ENCODE measurements around the gene LY6G6F. TPM values are rescaled to one million over a fixed set of nuclear protein-coding genes. Genes with fewer than 3 reads are reported as not detected.

LY6G6F gene
- total and polyA plus RNA-seq, 2 donors (not counting 1 experiment from before 2014, with no cell fraction given): not detected

DNA sequence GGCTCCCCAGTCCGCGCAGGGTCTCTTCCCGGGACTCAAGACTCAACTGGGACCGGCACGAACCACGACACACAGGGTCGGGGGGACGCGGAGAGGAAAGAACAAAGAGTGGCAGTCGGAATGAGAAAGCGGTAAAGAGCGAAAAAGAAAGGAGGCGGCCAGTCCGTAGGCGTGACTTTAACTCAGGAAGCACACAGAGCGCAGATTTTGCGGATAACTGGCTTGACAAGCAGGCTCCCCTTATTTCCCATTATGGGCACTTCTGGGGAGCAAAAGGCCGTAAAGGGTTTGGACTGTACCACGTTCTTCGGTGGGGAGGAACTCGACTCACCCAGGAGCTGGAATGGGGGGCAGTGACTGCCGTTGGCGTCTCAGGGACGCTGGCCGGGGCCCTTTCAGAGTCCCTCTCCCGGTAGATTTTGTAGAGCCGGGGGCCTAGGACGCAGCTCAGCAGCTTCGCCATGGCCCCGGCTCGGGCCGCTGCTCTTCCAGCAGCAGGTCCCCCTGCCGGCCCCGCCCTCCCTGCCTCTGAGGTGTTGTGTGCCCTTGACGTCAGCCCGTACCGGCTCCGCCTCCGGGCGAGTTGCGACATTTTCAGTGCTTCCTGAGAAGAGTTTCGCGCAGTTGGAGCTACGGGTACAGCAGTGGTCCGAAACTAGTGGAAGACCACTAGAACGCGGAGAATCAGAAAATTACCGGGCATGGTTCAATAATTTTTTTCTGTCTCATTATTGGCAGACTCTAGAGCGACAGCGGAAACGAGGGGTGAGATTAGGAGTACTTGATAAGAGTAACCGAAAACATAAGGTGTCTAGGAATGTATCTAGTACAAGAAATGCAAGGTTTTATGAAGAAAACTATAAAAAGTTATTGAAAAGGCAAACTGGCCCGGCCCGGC, 3.6 kb upstream of the LY6G6F start, which contains the start of gene ABHD16A:
TSS of gene ABHD16A (minus strand) at position 506 of the 898 bp plus-strand sequence. CDS start at position 463, 43 bp downstream.
- intact Hi-C loops (cut with micrococcal nuclease): loop anchor here (1.0 to 5.0 kb wide), 5 partner anchors 22 to 159 kb away; partner anchors contain the start of genes CSNK2B, DDAH2, LY6G5B and LY6G5C
- H3K79me2 ChIP-seq (ENCODE audit: control insufficient read depth, insufficient read depth, low read length): peaks cover 42% of the 10 kb centered on the region
- H3K27ac Mint-ChIP-seq: peak within 1 kb of the TSS; percentile 91
- H3K27ac ChIP-seq (ENCODE audit: low read length in 2 of 2): peak within 1 kb of the TSS; percentile 87 to 93
- ATAC-seq (ENCODE audit: low read depth) (peak; percentile 95), DNase-seq (peak; percentile 99)
- peak within 1 kb of the TSS; percentile 98 for H3K4me3 Mint-ChIP-seq
- POLR2A ChIA-PET: interaction anchor here (0.6 to 1.9 kb wide), 10 partner anchors 22 to 160 kb away, joined by 3 to 16 read pairs (median 6); partner anchors contain the start of genes BAG6, CLIC1, DDAH2 and HSPA1B
- TF ChIP-seq EZH2 (IDR thresholded peaks at IDR 0.05; ENCODE audit: borderline replicate concordance, insufficient read depth, low read depth, low read length, poor library complexity, severe bottlenecking): no peak
- TF ChIP-seq, protein P1, sequence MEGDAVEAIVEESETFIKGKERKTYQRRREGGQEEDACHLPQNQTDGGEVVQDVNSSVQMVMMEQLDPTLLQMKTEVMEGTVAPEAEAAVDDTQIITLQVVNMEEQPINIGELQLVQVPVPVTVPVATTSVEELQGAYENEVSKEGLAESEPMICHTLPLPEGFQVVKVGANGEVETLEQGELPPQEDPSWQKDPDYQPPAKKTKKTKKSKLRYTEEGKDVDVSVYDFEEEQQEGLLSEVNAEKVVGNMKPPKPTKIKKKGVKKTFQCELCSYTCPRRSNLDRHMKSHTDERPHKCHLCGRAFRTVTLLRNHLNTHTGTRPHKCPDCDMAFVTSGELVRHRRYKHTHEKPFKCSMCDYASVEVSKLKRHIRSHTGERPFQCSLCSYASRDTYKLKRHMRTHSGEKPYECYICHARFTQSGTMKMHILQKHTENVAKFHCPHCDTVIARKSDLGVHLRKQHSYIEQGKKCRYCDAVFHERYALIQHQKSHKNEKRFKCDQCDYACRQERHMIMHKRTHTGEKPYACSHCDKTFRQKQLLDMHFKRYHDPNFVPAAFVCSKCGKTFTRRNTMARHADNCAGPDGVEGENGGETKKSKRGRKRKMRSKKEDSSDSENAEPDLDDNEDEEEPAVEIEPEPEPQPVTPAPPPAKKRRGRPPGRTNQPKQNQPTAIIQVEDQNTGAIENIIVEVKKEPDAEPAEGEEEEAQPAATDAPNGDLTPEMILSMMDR (IDR thresholded peaks at IDR 0.05): no peak
- H3K9me3 ChIP-seq (ENCODE audit: control extremely low read depth in 1 of 3, control insufficient read depth in 2 of 3, insufficient read depth in 1 of 3, low read length in 2 of 3): no peaks in the 10 kb centered on the region
- no peaks in the 10 kb centered on the region for H3K9me3 Mint-ChIP-seq (ENCODE audit: insufficient read depth)
- H3K4me3 ChIP-seq (ENCODE audit: control extremely low read depth in 1 of 5, extremely low read depth in 1 of 5, insufficient read depth in 1 of 5, low read depth in 2 of 5, low read length in 4 of 5): peak within 1 kb of the TSS; percentile 65 to 98 (median 96)
- H4K20me1 ChIP-seq (ENCODE audit: control insufficient read depth, insufficient read depth, low read length, poor library complexity, severe bottlenecking): no peaks in the 10 kb centered on the region
- H3K27me3 ChIP-seq (replicated peaks in 1 of 4; ENCODE audit: control extremely low read depth in 1 of 4, control insufficient read depth in 3 of 4, insufficient read depth in 4 of 4, low read length in 3 of 4): no peaks in the 10 kb centered on the region
- H3K4me1 Mint-ChIP-seq: peaks cover 31% of the 10 kb centered on the region
- peak within 1 kb of the TSS; percentile 97 for H3K9ac ChIP-seq (ENCODE audit: low read length)
- 1% methylated on average over 50 of the region's 54 CpGs for WGBS (ENCODE audit: insufficient coverage)
- H3K4me1 ChIP-seq (ENCODE audit: control insufficient read depth in 2 of 2, insufficient read depth in 2 of 2, low read length in 2 of 2): peaks cover 20 to 28% of the 10 kb centered on the region in 2 donors
- H3K36me3 ChIP-seq (replicated peaks in 1 of 2; ENCODE audit: control extremely low read depth in 1 of 2, control insufficient read depth in 1 of 2, extremely low read depth in 1 of 2, insufficient read depth in 2 of 2, low read length in 1 of 2): peaks cover 0 to 27% of the 10 kb centered on the region in 2 experiments
- CTCF ChIA-PET: interaction anchor here (0.8 to 2.3 kb wide), 12 partner anchors 9 to 130 kb away, joined by 3 to 11 read pairs (median 4); partner anchors contain the start of genes DDAH2, LSM2 and LY6G5C
- H3K4me2 ChIP-seq (replicated peaks; ENCODE audit: low read depth, low read length, poor library complexity, severe bottlenecking): peak within 1 kb of the TSS; percentile 75
- no peaks in the 10 kb centered on the region for H3K27me3 Mint-ChIP-seq
- peak within 1 kb of the TSS; percentile 89 for H2AFZ ChIP-seq (ENCODE audit: insufficient read depth, low read depth, low read length, poor library complexity, severe bottlenecking)
